Nephron progenitor cell (in vitro differentiated cells): ENCODE results near the gene MUC12.

ENCODE experiments used
- DNase-seq: peaks from one replicate; pipeline ENCODE4 v3.0.0; 2021
- H3K27ac Mint-ChIP-seq: 2 replicates; pipeline ENCODE4 v1.8.0; 2021; ENCODE audit warnings: mild to moderate bottlenecking, moderate library complexity, mixed read lengths
- H3K27me3 Mint-ChIP-seq: 2 replicates; pipeline ENCODE4 v1.8.0; 2021; ENCODE audit warnings: mild to moderate bottlenecking, low read depth, mixed read lengths; ENCODE audit not compliant: poor library complexity
- H3K36me3 Mint-ChIP-seq: 2 replicates; pipeline ENCODE4 v1.8.0; 2021; ENCODE audit warnings: low read depth, mixed read lengths
- H3K4me1 Mint-ChIP-seq: 2 replicates; pipeline ENCODE4 v1.8.0; 2021; ENCODE audit warnings: mixed read lengths
- H3K4me3 Mint-ChIP-seq: 2 replicates; pipeline ENCODE4 v1.8.0; 2021; ENCODE audit warnings: mild to moderate bottlenecking, moderate library complexity, mixed read lengths
- H3K9me3 Mint-ChIP-seq: 2 replicates; pipeline ENCODE4 v1.8.0; 2021; ENCODE audit warnings: mild to moderate bottlenecking, moderate library complexity, mixed read lengths
- TF ChIP-seq, protein P1 (sequence below): fragments of 200-600 bp; sonication (generic); IDR thresholded peaks from 2 replicates; pipeline ENCODE4 v1.5.0; 2021; ENCODE audit warnings: antibody characterized with exemption

The MUC12 gene

DNA sequence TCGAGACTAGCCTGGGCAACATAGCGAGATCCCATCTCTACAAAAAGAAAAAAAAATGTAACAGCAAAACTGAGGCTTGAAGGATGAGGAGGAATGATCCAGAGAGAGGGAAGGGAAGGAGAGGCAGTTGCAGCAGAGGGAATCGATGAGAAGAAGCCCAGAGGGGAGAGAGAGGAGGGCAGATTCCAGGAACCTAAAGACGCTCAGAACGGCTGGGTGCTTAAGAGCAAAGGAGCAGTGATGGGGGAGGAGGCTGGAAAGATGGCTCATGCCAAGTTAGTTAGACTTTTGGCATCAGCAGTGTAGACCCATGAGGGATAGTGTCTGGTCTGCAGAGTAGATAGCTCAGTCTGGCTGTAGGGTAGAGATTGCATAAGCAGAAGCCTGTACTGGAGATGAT, 40.3 kb downstream of the MUC12 start:
- peaks cover 17% of the 10 kb centered on the region for H3K36me3 Mint-ChIP-seq
- H3K4me3 Mint-ChIP-seq: no peak overlapping the region
- TF ChIP-seq, protein P1, sequence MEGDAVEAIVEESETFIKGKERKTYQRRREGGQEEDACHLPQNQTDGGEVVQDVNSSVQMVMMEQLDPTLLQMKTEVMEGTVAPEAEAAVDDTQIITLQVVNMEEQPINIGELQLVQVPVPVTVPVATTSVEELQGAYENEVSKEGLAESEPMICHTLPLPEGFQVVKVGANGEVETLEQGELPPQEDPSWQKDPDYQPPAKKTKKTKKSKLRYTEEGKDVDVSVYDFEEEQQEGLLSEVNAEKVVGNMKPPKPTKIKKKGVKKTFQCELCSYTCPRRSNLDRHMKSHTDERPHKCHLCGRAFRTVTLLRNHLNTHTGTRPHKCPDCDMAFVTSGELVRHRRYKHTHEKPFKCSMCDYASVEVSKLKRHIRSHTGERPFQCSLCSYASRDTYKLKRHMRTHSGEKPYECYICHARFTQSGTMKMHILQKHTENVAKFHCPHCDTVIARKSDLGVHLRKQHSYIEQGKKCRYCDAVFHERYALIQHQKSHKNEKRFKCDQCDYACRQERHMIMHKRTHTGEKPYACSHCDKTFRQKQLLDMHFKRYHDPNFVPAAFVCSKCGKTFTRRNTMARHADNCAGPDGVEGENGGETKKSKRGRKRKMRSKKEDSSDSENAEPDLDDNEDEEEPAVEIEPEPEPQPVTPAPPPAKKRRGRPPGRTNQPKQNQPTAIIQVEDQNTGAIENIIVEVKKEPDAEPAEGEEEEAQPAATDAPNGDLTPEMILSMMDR: no peak
- H3K4me1 Mint-ChIP-seq: no peaks in the 10 kb centered on the region
- peaks cover 30% of the 10 kb centered on the region for H3K27me3 Mint-ChIP-seq
- H3K9me3 Mint-ChIP-seq: no peaks in the 10 kb centered on the region
- H3K27ac Mint-ChIP-seq: no peak overlapping the region
- no peak for DNase-seq

DNA sequence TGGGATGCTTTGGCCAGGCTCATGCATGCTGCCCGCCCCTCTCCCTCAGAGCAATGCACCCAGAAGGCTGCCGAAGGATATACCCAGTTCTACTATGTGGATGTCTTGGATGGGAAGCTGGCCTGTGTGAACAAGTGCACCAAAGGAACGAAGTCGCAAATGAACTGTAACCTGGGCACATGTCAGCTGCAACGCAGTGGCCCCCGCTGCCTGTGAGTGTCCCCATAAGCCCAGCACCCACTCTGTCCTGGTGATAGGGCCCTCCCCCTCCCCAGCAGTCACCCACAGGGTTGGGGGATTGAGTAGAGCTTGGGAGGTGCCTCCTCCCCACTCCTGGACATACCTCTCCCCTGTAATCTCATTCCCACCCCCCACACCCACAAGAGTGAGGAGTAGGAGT, 43.6 kb downstream of the MUC12 start:
- no peak for DNase-seq
- peaks cover 21% of the 10 kb centered on the region for H3K36me3 Mint-ChIP-seq
- H3K27me3 Mint-ChIP-seq: peaks cover 34% of the 10 kb centered on the region
- no peak overlapping the region for H3K4me3 Mint-ChIP-seq
- H3K4me1 Mint-ChIP-seq: peaks cover 20% of the 10 kb centered on the region
- H3K9me3 Mint-ChIP-seq: no peaks in the 10 kb centered on the region
- H3K27ac Mint-ChIP-seq: no peak overlapping the region
- TF ChIP-seq, protein P1: no peak

DNA sequence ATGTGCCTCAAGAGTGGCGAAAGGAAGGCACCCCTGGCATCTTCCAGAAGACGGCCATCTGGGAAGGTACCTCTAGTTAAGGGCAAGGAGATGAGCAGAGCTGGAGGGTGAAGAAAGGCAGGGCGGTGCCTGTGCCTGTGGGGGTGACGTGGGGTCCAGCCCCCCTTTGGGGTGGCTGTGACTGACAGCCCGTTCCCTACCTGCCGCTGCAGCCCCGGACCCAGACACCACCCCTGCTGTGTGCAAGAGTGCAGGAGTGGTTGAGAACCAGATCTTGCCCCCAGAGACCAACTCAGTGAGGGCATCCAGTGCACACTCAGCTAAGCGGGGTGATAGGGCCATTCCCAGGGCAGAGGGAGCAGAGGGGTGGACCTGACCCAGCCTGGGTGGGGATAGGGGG, 46.3 kb downstream of the MUC12 start:
- TF ChIP-seq, protein P1: no peak
- H3K4me3 Mint-ChIP-seq: peak overlapping the region; percentile 52
- H3K36me3 Mint-ChIP-seq: peaks cover 21% of the 10 kb centered on the region
- no peak for DNase-seq
- peaks cover 41% of the 10 kb centered on the region for H3K4me1 Mint-ChIP-seq
- H3K27me3 Mint-ChIP-seq: peaks cover 26% of the 10 kb centered on the region
- H3K27ac Mint-ChIP-seq: peak overlapping the region; percentile 91
- no peaks in the 10 kb centered on the region for H3K9me3 Mint-ChIP-seq

DNA sequence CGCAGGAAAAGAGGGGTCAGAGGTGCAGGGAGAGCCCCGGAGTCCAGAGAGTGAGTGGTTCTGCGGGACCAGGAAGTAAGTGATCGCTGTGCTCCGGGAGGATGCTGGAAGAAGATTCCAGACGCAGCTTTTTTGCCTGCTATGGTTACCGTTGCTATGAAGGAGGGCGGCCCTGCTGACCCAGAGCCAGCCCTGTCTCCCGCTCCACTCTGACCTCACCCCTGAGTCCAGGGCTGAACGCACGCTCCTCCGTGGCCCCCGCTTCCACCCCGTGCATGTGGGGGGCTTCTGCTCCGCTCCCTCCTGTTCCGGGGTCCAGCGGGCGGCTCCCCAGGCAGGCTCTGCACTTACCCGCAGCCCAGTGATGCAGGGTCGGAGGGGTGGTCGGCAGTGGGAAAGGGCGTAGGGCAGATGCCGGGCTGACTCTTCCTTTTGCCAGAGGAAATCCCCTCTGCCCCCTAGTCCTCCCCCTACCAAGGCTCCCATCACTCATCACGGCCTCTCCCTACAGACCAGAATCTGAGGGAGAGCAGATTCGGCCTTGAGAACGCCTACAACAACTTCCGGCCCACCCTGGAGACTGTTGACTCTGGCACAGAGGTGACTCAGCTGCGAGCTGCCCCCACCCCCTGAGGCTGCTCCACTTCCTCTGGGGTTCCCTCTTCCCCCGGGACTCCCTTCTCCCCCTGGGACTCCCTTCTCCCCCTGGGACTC, 47.9 kb downstream of the MUC12 start:
- Mint-ChIP-seq H3K4me1 (peaks cover 52% of the 10 kb centered on the region), H3K27me3 (peaks cover 31% of the 10 kb centered on the region), H3K4me3 (peak overlapping the region; percentile 76), H3K27ac (peak overlapping the region; percentile 98), H3K9me3 (no peaks in the 10 kb centered on the region), H3K36me3 (peaks cover 15% of the 10 kb centered on the region)
- TF ChIP-seq, protein P1: no peak
- DNase-seq: peak; percentile 65

DNA sequence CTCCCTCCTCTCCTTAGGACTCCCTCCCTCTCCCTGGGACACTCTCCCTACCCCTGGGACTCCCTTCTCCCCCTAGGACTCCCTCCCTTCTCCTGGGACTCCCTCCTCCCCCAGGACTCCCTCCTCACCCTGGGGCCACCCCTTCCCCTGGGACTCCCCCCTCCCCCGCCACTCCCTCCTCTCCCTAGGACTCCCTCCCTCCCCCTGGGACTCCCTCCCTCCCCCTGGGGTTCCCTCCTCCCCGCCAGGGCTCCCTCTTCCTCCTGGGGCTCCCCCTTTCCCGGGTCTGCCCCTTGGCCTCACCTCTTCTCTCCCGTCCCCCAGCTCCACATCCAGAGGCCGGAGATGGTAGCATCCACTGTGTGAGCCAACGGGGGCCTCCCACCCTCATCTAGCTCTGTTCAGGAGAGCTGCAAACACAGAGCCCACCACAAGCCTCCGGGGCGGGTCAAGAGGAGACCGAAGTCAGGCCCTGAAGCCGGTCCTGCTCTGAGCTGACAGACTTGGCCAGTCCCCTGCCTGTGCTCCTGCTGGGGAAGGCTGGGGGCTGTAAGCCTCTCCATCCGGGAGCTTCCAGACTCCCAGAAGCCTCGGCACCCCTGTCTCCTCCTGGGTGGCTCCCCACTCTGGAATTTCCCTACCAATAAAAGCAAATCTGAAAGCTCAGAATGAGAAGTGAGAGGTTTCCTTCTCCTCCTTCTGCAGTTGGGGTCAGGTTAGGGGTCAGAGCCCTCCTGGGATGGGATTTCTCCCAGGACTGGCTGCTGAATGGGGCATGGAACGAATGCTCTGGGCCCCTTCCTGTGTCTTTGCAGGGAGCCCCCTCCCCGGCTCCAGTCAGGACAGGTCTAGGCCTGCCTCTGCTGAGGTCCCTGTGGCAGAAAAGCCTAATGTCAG, 49.2 kb downstream of the MUC12 start:
- peaks cover 33% of the 10 kb centered on the region for H3K27me3 Mint-ChIP-seq
- H3K9me3 Mint-ChIP-seq: no peaks in the 10 kb centered on the region
- H3K36me3 Mint-ChIP-seq: peaks cover 10% of the 10 kb centered on the region
- peak overlapping the region; percentile 64 for H3K4me3 Mint-ChIP-seq
- peak overlapping the region; percentile 93 for H3K27ac Mint-ChIP-seq
- TF ChIP-seq, protein P1: no peak
- DNase-seq: peak; percentile 51
- peaks cover 52% of the 10 kb centered on the region for H3K4me1 Mint-ChIP-seq
